ENCODE data around the gene CDIP1.

- no peak for TF ChIP-seq POLR2AphosphoS5 (IDR thresholded peaks at IDR 0.05; ENCODE audit: low read depth, low read length)
- no peak for TF ChIP-seq TAF1 (IDR thresholded peaks at IDR 0.05; ENCODE audit: borderline replicate concordance, insufficient read depth, low read length)
- no peak for TF ChIP-seq SIN3A (IDR thresholded peaks at IDR 0.05; ENCODE audit: borderline replicate concordance, insufficient read depth, low read length)
- TF ChIP-seq, protein P1, sequence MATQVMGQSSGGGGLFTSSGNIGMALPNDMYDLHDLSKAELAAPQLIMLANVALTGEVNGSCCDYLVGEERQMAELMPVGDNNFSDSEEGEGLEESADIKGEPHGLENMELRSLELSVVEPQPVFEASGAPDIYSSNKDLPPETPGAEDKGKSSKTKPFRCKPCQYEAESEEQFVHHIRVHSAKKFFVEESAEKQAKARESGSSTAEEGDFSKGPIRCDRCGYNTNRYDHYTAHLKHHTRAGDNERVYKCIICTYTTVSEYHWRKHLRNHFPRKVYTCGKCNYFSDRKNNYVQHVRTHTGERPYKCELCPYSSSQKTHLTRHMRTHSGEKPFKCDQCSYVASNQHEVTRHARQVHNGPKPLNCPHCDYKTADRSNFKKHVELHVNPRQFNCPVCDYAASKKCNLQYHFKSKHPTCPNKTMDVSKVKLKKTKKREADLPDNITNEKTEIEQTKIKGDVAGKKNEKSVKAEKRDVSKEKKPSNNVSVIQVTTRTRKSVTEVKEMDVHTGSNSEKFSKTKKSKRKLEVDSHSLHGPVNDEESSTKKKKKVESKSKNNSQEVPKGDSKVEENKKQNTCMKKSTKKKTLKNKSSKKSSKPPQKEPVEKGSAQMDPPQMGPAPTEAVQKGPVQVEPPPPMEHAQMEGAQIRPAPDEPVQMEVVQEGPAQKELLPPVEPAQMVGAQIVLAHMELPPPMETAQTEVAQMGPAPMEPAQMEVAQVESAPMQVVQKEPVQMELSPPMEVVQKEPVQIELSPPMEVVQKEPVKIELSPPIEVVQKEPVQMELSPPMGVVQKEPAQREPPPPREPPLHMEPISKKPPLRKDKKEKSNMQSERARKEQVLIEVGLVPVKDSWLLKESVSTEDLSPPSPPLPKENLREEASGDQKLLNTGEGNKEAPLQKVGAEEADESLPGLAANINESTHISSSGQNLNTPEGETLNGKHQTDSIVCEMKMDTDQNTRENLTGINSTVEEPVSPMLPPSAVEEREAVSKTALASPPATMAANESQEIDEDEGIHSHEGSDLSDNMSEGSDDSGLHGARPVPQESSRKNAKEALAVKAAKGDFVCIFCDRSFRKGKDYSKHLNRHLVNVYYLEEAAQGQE (IDR thresholded peaks at IDR 0.05; ENCODE audit: insufficient read depth in 1 of 2, low read depth in 2 of 2, low read length in 2 of 2): no peak
Measured at GRCh38 chr16:4525634-4526277, 12.8 kb downstream of the CDIP1 start.
